B cell (primary cell): ENCODE measurements around the gene JMJD4. TPM values are rescaled to one million over a fixed set of nuclear protein-coding genes. Genes with fewer than 3 reads are reported as not detected.

Experiments used
- ATAC-seq: fragments of 200-7000 bp; cut with Tn5 transposase; one replicate; pipeline ENCODE4 v1.10.0; 2021; ENCODE audit warnings: low read depth, mild to moderate bottlenecking, moderate number of reproducible peaks, moderate library complexity
- CTCF ChIA-PET: fragments of 350-600 bp; sonication (Branson Sonifier 250); formaldehyde crosslinking; loops from one replicate; lab custom pipeline; 2021; ENCODE audit warnings: antibody characterized with exemption, inconsistent platforms; lab: Charles Lee
- POLR2A ChIA-PET: fragments of 350-600 bp; sonication (Branson Sonifier 250); formaldehyde crosslinking; loops from one replicate; lab custom pipeline; 2021; ENCODE audit warnings: antibody characterized with exemption; lab: Charles Lee
- DNase-seq: peaks from one replicate; pipeline ENCODE4 v3.0.0; 2013
- H2AFZ ChIP-seq: 2 replicates; pipeline ENCODE4 v1.6.1; 2012; ENCODE audit warnings: mild to moderate bottlenecking, low read depth, low read length; ENCODE audit not compliant: insufficient read depth, poor library complexity, severe bottlenecking
- H3K27ac ChIP-seq, 2 donors: 1 replicate in 1 of 2; 2 replicates in 1 of 2; pipeline ENCODE4 v1.5.1; 2012 to 2013; ENCODE audit warnings: low read length in 2 of 2, mild to moderate bottlenecking in 2 of 2, moderate library complexity in 1 of 2
- H3K27me3 ChIP-seq, 4 experiments: fragments of 200-600 bp in 1 of 4; sonication (generic) in 1 of 4; replicated peaks in 1 of 4; 1 replicate in 2 of 4; 2 replicates in 2 of 4; pipeline versions ENCODE4 v1.6.1 to v1.7.0; 2013 to 2016; ENCODE audit warnings: low read length in 3 of 4, mild to moderate bottlenecking in 2 of 4, mixed read lengths in 1 of 4, moderate library complexity in 1 of 4; ENCODE audit not compliant: insufficient read depth in 4 of 4, control insufficient read depth in 3 of 4; ENCODE audit errors: control extremely low read depth in 1 of 4
- H3K36me3 ChIP-seq, 2 experiments: replicated peaks in 1 of 2; 1 replicate in 1 of 2; 2 replicates in 1 of 2; pipeline versions ENCODE4 v1.6.1 to v1.7.1; 2013; ENCODE audit warnings: low read length in 1 of 2; ENCODE audit not compliant: insufficient read depth in 2 of 2, control insufficient read depth in 1 of 2; ENCODE audit errors: control extremely low read depth in 1 of 2, extremely low read depth in 1 of 2
- H3K4me1 ChIP-seq, 2 donors: fragments of 200-600 bp in 1 of 2; sonication (generic) in 1 of 2; 1 replicate in 1 of 2; 2 replicates in 1 of 2; pipeline versions ENCODE4 v1.5.1 to v1.6.1; 2013 to 2017; ENCODE audit warnings: low read length in 2 of 2; ENCODE audit not compliant: control insufficient read depth in 2 of 2, insufficient read depth in 2 of 2
- H3K4me2 ChIP-seq: replicated peaks from 2 replicates; pipeline ENCODE3; 2012; ENCODE audit warnings: mild to moderate bottlenecking, low read depth, low read length; ENCODE audit not compliant: poor library complexity, severe bottlenecking
- H3K4me3 ChIP-seq, 5 experiments: fragments of 200-600 bp in 1 of 5; sonication (generic) in 1 of 5; 1 replicate in 3 of 5; 2 replicates in 2 of 5; pipeline versions ENCODE4 v1.5.1 to v1.7.0; 2011 to 2016; ENCODE audit warnings: low read length in 4 of 5, mild to moderate bottlenecking in 4 of 5, low read depth in 2 of 5, control low read depth in 1 of 5, moderate library complexity in 1 of 5; ENCODE audit not compliant: insufficient read depth in 1 of 5; ENCODE audit errors: control extremely low read depth in 1 of 5, extremely low read depth in 1 of 5
- H3K79me2 ChIP-seq: fragments of 200-600 bp; sonication (generic); one replicate; pipeline ENCODE4 v1.6.0; 2016; ENCODE audit warnings: low read length; ENCODE audit not compliant: control insufficient read depth, insufficient read depth
- H3K9ac ChIP-seq: fragments of 200-600 bp; sonication (generic); 2 replicates; pipeline ENCODE4 v1.6.1; 2017; ENCODE audit warnings: mild to moderate bottlenecking, low read length, moderate library complexity
- H3K9me3 ChIP-seq, 3 donors: one replicate each; pipeline versions ENCODE4 v1.6.1 to v1.7.1; 2013; ENCODE audit warnings: low read length in 2 of 3; ENCODE audit not compliant: control insufficient read depth in 2 of 3, insufficient read depth in 1 of 3; ENCODE audit errors: control extremely low read depth in 1 of 3
- H4K20me1 ChIP-seq: 2 replicates; pipeline ENCODE4 v1.6.0; 2012; ENCODE audit warnings: mild to moderate bottlenecking, low read length; ENCODE audit not compliant: insufficient read depth, control insufficient read depth, poor library complexity, severe bottlenecking
- H3K27ac Mint-ChIP-seq: one replicate; pipeline ENCODE4 v1.8.0; 2021; ENCODE audit warnings: mixed read lengths
- H3K27me3 Mint-ChIP-seq: one replicate; pipeline ENCODE4 v1.8.0; 2021; ENCODE audit warnings: mixed read lengths
- H3K4me1 Mint-ChIP-seq: one replicate; pipeline ENCODE4 v1.8.0; 2021; ENCODE audit warnings: mixed read lengths
- H3K4me3 Mint-ChIP-seq: one replicate; pipeline ENCODE4 v1.8.0; 2021; ENCODE audit warnings: mixed read lengths
- H3K9me3 Mint-ChIP-seq: one replicate; pipeline ENCODE4 v1.8.0; 2022; ENCODE audit warnings: mixed read lengths; ENCODE audit not compliant: insufficient read depth
- EZH2 ChIP-seq: IDR thresholded peaks from 2 replicates; pipeline ENCODE4 v1.6.1; 2012; ENCODE audit warnings: borderline replicate concordance, low read depth, mild to moderate bottlenecking, moderate library complexity, low read length; ENCODE audit not compliant: insufficient read depth, poor library complexity, severe bottlenecking
- WGBS: methylation state at CpG from one replicate; pipeline ENCODE4 v1.1.5; 2013; ENCODE audit warnings: missing lambda C conversion rate; ENCODE audit not compliant: insufficient coverage; 5-methylcytosine and 5-hydroxymethylcytosine counted together
- intact Hi-C: fragments of 100-400 bp; cut with micrococcal nuclease; formaldehyde crosslinking; loops from one replicate; pipeline ENCODE4 v1.10.0; 2022
- polyA plus RNA-seq: library from polyadenylated mRNA; depleted of rRNA; stranded (reverse); fragments of >200 nt; gene quantifications from 2 replicates; pipeline ENCODE4 v1.2.3, GENCODE V29; 2012
- total RNA-seq, 2 donors: library from RNA; stranded (reverse); fragments of 120-200 nt in 1 of 2; gene quantifications; 1 replicate in 1 of 2; 2 replicates in 1 of 2; pipeline versions ENCODE4 v1.2.3 to v1.2.4, GENCODE V29; 2013 to 2022
- TF ChIP-seq, protein P1 (sequence below): fragments of 200-600 bp; IDR thresholded peaks from one replicate; pipeline ENCODE4 v1.8.0; 2022; ENCODE audit warnings: antibody characterized with exemption, mild to moderate bottlenecking

Gene JMJD4
- total and polyA plus RNA-seq, 2 donors (not counting 1 experiment from before 2014, with no cell fraction given): 29.9 to 30.6 TPM

DNA sequence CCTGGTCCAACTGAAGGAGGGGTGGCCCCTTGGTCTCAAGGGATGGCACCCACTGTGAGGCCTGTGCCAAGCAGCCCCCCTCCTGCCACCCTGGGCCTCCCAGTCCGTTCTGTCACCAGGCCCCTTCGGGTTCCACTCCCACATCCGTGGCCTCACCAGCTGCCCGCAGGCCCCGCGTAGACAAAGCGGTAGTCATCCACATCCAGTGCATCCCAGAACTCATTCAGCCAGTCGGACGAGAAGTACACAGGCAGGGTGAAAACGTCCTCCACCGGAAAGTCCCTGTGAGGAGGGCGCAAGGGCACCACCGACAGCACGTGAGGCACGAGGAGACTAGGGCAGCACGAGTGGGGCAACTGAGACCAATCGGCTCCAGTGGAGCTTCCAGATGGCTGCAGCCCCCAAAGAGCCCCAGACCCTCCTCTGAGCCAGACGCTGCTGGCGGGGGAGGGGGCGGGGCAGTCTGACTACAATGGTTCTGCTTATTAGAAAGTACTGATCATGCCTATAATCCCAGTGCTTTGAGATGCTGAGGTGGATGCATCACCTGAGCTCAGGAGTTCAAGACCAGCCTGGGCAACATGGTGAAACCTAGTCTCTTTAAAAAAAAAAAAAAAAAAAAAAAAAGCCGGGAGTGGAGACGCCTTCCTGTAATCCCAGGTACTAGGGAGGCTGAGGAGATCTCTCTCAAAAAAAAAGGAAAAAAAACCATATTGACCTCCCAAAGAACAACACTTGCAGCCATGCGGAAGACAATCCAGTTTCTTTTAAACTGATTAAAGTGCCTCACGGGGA is 1.2 kb downstream of the JMJD4 start:
- CTCF ChIA-PET: interaction anchor here (0.9 to 1.2 kb wide), 2 partner anchors 28 to 191 kb away, joined by 4 read pairs; no protein-coding TSS in a partner anchor
- Histone ChIP-seq H3K4me1 (peaks cover 16 to 28% of the 10 kb centered on the region in 2 donors), H3K9ac (peak overlapping the region; percentile 94), H3K79me2 (peaks cover 52% of the 10 kb centered on the region), H3K9me3 (no peaks in the 10 kb centered on the region), H3K27ac (no peak overlapping the region), H2AFZ (peak overlapping the region; percentile 97), H3K36me3 (peaks cover 0 to 4% of the 10 kb centered on the region in 2 experiments), H3K4me3 (peak overlapping the region; percentile 58 to 96 (median 83)), H3K27me3 (no peaks in the 10 kb centered on the region), H3K4me2 (peak overlapping the region; percentile 99), H4K20me1 (peaks cover 4% of the 10 kb centered on the region)
- no peak for TF ChIP-seq EZH2
- TF ChIP-seq, protein P1, sequence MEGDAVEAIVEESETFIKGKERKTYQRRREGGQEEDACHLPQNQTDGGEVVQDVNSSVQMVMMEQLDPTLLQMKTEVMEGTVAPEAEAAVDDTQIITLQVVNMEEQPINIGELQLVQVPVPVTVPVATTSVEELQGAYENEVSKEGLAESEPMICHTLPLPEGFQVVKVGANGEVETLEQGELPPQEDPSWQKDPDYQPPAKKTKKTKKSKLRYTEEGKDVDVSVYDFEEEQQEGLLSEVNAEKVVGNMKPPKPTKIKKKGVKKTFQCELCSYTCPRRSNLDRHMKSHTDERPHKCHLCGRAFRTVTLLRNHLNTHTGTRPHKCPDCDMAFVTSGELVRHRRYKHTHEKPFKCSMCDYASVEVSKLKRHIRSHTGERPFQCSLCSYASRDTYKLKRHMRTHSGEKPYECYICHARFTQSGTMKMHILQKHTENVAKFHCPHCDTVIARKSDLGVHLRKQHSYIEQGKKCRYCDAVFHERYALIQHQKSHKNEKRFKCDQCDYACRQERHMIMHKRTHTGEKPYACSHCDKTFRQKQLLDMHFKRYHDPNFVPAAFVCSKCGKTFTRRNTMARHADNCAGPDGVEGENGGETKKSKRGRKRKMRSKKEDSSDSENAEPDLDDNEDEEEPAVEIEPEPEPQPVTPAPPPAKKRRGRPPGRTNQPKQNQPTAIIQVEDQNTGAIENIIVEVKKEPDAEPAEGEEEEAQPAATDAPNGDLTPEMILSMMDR: no peak
- Mint-ChIP-seq H3K27ac (peak overlapping the region; percentile 84), H3K4me1 (peaks cover 39% of the 10 kb centered on the region), H3K4me3 (peak overlapping the region; percentile 91), H3K27me3 (no peaks in the 10 kb centered on the region), H3K9me3 (no peaks in the 10 kb centered on the region)
- WGBS: 84% methylated on average over 19 of the region's 24 CpGs
- ATAC-seq (no peak), DNase-seq (no peak)
- POLR2A ChIA-PET: interaction anchor here (2.0 kb wide), 1 partner anchor 54 kb away, joined by 5 read pairs; no protein-coding TSS in a partner anchor
- intact Hi-C loops: loop anchor here (2.0 kb wide), 1 partner anchor 171 kb away; the partner anchor contains the start of gene ZNF678

- H3K27ac ChIP-seq: no peak overlapping the region
- Mint-ChIP-seq H3K4me3 (peak overlapping the region; percentile 72), H3K27ac (no peak overlapping the region), H3K4me1 (peaks cover 40% of the 10 kb centered on the region), H3K9me3 (no peaks in the 10 kb centered on the region), H3K27me3 (no peaks in the 10 kb centered on the region)
- no peaks in the 10 kb centered on the region for H3K27me3 ChIP-seq
- no peak overlapping the region for H3K9ac ChIP-seq
- H2AFZ ChIP-seq: no peak overlapping the region
- intact Hi-C loops: no loop called here
- DNase-seq (no peak), ATAC-seq (no peak)
- H3K4me3 ChIP-seq: no peak overlapping the region
- TF ChIP-seq, protein P1: no peak
- TF ChIP-seq EZH2: no peak
- 87% methylated on average over 6 of the region's 15 CpGs for WGBS
- ChIA-PET POLR2A (no interaction called here), CTCF (interaction anchor here (0.9 kb wide), 1 partner anchor 29 kb away, joined by 4 read pairs; no protein-coding TSS in a partner anchor)
- H3K9me3 ChIP-seq: peaks cover 0 to 3% (median 0%) of the 10 kb centered on the region in 3 donors
- H3K36me3 ChIP-seq: peaks cover 0 to 4% of the 10 kb centered on the region in 2 experiments
- peaks cover 45% of the 10 kb centered on the region for H3K79me2 ChIP-seq
- H3K4me2 ChIP-seq: no peak overlapping the region
- H4K20me1 ChIP-seq: no peaks in the 10 kb centered on the region
- peaks cover 20 to 33% of the 10 kb centered on the region in 2 donors for H3K4me1 ChIP-seq
Observed at GRCh38 chr1:227733309-227733705, 1.8 kb downstream of the JMJD4 start.
